Measurements from ENCODE around the gene CR1L.
"Not testable (repeated sequence)": the region's sequence is repeated elsewhere in the genome, so short reads cannot be mapped to it uniquely, and the experiment has no call there.

CR1L gene

DNA sequence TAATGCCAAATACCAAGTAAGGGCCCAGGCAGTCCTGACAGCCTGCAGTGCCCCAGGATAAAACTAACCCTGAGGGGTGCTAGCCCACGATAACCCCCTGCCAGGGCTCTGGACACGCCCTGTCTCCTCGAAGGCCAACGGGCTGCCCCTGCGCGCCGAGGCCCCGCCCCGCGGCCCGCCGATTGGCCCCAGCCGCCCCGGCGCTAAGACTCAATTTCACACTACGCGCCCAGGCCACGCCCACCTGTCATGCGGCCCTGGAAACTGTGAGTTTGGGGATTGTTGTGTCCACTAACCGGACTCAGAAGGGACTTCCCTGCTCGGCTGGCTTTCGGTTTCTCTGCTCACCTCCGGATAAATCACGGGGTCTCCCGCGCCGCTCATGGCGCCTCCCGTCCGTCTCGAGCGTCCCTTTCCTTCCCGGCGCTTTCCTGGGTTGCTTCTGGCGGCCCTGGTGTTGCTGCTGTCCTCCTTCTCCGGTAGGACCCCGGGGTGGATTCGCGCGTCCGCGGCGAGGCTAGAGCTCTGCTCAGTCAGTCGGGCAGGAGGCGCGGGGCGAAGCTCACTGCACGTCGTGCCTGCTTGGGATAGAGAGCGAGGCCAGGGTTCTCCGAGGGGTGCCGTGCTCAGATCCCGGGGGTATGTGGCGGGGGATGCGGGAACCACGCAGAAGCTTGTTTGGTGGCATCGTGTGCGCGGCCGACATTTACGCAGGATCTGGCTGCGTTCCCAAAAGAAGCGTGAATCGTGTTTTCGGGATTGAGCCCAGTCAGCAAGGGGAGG is at the start of gene CR1L:
TSS of gene CR1L (plus strand) at position 282 of the 783 bp plus-strand sequence. CDS start at position 383, 101 bp downstream.
- no peak for DNase-seq (ENCODE audit: low spot score)

DNA sequence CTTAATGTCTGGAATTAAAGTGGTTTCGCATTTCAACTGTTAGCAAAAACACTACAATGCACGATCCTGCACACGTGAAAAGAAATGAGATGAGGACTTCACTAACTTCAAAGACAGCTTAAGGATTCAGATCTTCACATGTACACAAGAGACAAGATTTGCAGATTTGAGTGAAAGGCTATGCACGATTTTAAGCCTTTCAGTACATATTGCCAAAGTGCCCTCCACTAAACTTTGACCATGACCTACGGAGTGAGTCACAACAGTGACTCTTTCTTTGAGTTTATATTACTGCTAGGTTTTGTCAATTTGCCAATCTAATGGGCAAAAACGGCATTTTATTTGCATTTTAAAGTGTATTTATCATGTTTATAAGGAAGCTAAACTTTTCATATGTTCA is 41.2 kb upstream of the CR1L start:
- peak; percentile 37 for DNase-seq (ENCODE audit: low spot score)

DNA sequence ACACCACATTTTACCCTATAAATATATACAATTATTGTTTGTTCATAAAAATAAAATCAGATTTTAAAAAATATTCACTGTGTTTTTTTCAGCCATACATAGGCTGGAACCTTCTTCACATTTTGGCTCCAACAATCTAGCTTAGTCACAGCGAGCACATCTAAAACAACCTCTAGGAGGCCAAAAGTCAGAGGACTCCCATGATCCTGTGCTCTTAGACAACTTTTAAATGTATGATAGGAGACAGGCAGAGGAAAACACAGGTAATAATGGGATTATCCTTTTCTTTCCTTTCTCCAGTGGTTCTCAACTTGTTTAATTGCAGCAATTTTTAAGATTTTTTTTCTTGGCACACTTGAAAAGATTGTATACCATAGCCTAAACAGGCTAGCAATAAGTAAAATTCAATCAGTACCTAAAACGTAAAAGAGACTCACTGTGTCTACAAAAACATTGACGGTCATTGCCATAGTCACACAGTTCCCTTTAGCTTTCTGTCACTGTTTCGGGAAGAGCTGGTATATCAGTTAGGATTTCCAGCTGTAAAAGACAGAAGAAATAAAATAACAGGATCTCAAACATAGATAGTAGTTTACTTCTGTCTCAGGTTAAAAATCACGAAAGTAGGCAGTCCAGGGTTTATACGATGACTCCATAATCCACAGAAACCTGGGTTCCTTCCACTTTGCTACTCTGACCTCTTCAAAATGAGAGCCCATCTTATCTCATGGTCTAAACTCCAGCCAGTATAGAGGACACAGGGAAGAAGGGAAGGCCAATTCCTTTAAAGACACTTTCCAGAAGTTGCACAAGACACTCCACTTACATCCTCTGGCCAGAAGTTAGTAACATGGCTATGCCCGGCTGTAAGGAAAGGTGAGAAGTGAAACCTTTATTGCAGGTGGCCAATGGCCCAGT is 39.2 kb upstream of the CR1L start:
- DNase-seq (ENCODE audit: low spot score) = no peak

DNA sequence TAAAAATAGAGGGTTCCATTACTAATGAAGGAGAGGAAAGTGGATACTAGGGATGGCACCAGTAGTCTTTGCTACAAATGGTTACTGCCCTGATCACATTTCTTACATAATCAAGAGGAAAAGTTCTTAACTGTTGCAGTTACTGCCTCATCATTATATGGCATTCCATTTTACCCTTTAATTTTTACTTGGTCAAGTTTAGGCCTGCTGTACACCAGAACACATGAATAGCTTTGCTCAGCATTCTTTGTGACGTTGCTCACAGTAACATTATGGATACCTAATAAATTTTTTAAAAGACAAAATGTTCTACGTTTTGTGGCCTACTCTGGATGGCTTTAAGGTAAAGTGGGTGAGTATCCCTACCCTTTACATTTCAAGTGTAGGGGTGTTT is 38.6 kb upstream of the CR1L start:
- DNase-seq (ENCODE audit: low spot score) = no peak

DNA sequence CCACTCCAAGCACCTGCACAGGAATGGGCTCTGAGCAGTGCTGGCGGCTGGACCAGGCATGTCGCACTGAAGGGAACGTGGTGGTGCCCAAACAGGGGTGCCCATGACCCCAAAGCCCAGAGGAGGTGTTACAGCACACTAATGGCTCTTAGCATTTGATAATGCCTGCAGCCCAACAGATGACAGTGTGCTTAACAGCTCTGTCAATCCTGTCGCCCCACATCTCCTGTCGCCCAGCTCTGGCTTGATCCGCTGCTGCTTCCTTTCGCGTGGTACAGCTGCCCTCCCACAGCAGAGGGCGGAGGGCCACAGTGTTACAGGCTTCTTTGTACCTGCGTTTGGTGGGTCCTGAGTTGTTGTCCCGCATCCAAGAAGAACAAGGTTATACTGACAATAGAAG is 32.2 kb upstream of the CR1L start:
- no peak for DNase-seq (ENCODE audit: low spot score)

DNA sequence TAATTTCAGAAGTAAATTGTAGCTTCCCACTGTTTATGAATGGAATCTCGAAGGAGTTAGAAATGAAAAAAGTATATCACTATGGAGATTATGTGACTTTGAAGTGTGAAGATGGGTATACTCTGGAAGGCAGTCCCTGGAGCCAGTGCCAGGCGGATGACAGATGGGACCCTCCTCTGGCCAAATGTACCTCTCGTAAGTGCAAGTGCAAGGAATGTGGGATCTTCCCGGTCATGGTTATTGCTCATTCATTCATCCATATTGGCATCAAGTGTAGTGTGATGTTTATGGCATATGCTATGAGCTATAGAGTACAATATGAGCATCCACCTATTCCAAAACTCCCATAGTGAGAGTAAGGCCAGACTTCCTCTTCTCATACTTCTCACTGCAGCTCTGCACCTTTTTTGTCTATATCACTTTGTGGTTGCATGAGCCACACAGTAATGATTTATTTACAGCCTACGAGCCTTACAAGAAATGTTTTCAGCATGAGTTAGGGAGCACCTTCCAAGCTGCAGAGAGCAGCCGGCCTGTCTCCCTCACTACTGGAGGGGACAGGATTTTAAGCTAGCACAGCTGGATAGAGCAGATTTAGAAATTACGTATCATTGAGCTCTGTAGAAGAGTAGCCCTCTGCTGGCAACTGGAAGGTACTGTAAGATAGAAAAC is 24.9 kb upstream of the CR1L start:
- DNase-seq (ENCODE audit: low spot score) = peak; percentile 41

DNA sequence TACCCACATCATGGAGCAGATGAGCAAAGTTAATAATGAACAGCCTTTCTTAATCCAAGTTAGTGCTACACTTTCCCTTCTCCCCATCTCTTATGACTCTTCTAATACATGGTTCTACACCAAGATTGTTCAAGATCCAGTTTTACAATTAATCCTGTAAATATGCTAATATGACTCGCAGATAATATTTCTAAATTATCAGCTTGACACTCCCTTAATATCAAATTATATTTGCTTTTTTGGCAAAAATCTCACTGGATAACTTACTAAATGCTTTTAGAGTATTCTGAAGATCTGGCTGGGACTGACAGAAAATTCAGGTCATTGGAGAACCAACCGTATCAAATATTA is 24.4 kb upstream of the CR1L start:
- no peak for DNase-seq (ENCODE audit: low spot score)

DNA sequence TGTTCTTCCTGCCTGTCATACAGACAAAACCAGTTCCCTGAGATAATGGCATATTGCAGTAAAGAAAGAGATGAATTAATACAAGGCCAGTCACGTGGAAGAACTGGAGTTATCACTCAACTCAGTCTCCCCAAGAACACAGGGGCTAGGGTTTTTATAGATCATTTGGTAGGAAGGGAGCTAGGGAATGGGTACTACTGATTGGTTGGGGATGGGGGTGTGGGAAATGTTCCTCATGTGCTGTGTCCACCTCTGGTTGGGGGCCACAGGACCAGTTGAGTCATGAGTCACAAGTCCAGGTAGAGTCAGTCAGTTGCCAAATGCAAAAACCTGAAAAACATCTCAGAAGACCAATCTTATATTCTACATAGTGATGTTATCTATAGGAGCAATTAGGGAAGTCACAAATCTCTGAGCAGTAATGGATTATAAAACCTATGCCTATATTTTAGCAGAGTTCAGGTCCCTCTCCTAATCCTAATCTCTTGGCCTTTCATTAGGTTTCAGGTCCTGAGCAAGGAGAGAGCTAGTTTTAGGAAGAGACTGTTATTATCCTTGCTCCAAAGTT is 19.3 kb upstream of the CR1L start:
- DNase-seq (ENCODE audit: low spot score) = not testable (repeated sequence)

DNA sequence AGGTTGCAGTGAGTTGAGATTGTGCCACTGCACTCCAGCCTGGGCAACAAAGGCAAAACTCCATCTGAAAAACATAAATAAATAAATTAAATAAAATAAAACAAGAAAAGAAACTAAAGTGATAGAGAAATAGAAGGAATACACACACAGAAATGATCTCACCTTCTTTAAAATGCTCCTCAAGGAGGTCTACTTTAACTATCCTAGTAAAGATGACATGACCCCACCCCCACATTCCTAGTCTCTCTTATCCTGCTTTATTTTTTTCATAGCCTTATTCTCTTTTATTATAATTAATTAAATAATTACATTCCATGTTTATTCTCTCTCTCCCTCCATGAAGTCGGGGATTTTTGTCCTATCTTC is 18.0 kb upstream of the CR1L start:
- no peak for DNase-seq (ENCODE audit: low spot score)

DNA sequence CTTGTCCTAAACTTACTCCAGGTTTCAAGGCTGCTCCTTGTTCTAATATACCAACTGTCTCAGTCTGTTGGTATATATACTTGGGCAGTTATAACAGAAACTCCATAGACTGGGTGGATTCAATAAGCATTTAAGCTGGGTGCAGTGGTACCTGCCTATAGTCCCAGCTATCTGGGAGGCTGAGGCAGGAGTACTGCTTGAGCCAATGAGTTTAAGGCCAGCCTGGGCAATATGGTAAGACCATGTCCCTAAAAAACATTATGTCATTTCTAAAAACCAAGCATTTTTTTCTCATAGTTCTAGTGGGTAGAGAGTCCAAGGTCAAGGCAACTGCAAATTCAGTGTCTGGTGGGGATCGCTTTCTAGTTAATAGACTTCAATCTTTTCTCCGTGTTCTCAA is 17.4 kb upstream of the CR1L start:
- no peak for DNase-seq (ENCODE audit: low spot score)

DNA sequence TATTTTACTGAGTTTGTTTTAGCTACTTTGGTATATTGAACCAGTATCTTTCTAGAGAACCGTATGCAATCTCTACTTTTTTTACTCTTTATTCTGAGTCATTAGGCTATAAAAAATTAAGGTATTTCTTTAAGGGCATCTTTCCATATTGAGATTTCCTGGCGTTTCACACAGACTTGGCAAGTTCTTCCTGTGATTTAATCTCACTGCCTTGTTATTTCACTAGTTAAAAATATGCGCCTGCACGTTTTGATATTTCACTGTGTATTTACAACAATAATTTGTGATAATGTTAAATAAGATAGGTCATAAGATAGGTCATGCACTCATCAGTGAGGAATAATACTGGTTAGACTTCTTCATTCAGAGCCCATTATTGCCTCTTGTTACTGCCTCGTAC is 16.2 kb upstream of the CR1L start:
- DNase-seq (ENCODE audit: low spot score) = no peak

DNA sequence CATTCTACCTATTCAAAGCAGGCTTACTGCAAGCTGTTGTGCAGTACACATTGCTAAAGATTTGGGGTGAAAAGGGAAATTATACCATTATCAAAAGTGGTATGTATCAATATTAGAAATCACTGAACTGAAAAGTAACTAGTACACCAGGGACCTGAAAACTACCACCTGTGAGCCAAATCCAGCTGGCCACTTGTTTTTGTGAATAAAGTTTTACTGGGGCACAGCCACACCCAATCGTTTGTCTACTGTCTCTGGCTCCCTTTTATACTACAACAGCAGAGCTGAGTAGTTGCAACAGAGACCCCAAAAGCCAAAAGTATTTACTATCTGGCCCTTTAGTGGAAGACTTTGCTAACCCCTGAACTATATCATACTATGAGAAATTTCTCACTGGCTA is 13.8 kb upstream of the CR1L start:
- DNase-seq (ENCODE audit: low spot score) = no peak

DNA sequence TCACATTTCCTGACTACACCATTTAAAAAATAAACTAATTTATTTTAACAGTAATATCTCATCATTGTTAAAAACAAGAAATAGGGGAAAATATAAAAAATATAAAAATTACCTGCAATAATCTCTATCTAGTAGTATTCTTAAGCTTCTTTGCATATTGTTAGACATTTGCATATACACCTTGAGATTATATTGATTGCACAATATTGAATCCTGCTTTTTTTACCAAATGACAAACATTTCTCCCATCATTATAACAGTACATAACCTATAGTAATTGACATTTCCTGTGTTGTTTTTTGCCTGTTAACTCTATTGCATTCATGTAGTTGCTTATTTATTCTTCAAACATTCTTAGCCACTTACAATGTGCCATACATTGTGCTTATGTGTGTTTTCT is 11.7 kb upstream of the CR1L start:
- DNase-seq (ENCODE audit: low spot score) = no peak

DNA sequence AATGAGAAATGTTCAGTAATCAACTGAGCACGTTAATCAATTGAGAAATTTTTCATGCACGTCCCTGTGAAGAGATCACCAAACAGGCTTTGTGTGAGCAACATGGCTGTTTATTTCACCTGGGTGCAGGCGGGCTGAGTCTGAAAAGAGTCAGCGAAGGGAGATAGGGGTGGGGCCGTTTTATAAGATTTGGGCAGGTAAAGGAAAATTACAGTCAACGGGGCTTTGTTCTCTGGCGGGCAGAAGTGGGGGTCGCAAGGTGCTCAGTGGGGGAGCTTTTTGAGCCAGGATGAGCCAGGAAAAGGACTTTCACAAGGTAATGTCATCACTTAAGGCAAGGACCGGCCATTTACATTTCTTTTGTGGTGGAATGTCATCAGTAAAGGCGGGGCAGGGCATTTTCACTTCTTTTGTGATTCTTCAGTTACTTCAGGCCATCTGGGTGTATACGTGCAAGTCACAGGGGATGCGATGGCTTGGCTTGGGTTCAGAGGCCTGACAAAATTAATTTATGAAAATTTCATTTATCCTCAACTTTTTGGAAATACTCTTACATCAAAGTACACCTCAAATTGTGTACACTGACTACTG is 11.1 kb upstream of the CR1L start:
- DNase-seq (ENCODE audit: low spot score) = not testable (repeated sequence)

DNA sequence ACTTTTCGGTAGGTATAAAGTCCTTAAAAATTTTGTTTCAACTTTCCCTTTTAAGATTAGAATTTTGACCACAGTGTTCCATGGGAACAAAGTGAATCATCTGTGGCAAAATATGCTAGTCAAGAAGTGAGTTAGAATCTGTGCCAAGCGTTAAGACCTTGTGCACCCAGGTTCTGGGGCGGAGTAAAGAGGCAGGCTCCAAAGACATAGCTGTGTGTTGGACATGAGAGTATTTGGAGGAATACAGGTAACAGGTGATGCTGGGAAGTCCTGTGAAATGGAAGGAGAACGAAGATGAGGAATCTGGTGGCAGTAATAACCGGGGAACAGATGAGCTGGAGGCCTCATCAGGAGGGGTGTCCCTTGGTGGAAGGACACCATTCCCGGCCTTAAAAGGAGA is 10.6 kb upstream of the CR1L start:
- not testable (repeated sequence) for DNase-seq (ENCODE audit: low spot score)

DNA sequence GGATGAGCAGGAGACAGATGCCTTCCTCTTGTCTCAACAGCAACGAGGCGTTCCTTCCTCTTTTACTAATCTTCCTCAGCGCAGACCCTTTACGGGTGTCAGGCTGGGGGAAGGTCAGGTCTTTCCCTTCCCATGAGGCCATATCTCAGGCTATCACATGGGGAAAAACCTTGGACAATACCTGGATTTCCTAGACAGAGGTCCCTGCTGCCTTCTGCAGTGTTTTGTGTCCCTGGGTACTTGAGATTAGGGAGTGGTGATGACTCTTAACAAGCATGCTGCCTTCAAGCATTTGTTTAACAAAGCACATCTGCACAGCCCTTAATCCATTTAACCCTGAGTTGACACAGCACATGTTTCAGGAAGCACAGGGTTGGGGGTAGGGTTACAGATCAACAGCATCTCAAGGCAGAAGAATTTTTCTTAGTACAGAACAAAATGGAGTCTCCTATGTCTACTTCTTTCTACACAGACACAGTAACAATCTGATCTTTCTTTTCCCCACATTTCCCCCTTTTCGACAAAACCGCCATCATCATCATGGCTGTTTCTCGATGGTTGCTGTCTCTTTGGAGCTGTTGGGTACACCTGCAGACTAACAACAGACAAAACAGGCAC is 9.3 kb upstream of the CR1L start:
- DNase-seq (ENCODE audit: low spot score) = not testable (repeated sequence)

DNA sequence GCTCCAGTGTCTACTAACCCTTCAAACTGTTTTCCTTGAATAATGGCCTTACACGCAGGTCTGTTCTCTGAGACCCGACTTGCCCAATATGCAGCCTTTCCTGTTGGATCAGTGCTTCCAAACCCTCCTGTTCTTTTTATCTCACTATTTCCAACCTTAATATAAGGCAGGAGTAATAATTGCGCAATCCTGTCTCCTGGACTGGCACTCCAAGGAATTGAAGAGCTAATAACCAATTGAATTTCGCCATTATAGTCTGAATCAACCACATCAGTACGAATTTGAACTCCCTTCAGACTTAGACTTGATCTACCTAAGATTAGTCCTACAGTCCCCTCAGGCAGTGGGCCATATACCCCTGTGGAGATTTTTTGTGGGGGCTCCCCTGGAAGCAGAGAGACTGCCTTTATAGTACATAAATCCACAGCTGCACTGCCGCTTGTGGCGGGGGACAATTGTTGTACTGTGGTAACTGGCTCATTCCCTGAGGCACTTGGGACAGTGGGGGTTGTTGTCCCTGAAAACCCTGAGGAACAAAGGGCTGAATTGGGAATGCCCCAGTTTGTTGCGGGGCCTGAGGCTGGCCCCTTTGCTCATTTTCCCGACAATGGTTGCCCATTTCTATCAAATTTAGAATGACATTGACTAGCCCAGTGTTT is 6.3 kb upstream of the CR1L start:
- DNase-seq (ENCODE audit: low spot score) = not testable (repeated sequence)

DNA sequence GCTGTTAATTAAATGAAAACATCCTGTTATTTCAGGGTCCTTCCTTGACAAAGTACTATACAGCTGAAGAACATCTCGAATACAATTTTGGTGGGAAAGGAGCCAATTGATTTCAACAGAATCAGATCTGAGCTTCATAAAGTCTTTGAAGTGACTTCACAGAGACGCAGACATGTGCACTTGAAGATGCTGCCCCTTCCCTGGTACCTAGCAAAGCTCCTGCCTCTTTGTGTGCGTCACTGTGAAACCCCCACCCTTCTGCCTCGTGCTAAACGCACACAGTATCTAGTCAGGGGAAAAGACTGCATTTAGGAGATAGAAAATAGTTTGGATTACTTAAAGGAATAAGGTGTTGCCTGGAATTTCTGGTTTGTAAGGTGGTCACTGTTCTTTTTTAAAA is 5.6 kb upstream of the CR1L start:
- not testable (repeated sequence) for DNase-seq (ENCODE audit: low spot score)

DNA sequence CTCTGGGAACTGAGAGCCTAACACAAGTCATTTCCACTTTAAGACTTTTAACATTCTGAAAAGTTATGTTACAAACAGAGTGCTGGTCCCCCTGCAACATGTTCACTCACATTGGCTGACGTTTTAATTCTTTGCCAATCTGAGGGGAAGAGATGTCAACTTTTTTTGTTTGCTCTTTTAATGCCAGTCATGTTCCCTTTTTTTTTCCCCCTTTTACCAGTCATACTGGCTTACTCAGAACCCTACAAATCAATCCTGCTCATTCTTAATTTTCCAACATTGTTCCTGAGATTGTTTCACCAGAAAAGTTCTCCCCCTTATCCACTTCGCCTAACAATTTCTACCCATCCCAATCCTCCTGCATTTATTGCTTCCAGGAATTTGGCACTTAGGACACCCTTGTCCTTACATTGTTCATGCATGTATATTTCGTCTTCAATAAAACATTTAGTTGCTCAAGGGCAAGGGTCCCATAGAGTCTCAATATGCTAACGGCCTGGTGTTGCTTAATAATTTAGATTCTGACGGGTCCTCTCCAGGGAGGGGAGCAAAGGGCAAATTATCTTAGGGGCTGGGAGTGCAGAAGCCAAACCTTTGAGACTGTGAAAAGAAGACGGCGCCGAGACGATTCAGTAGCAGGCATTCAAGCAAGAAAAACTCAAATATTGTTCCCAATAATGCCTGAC is 624 bp upstream of the CR1L start:
- no peak for DNase-seq (ENCODE audit: low spot score)

DNA sequence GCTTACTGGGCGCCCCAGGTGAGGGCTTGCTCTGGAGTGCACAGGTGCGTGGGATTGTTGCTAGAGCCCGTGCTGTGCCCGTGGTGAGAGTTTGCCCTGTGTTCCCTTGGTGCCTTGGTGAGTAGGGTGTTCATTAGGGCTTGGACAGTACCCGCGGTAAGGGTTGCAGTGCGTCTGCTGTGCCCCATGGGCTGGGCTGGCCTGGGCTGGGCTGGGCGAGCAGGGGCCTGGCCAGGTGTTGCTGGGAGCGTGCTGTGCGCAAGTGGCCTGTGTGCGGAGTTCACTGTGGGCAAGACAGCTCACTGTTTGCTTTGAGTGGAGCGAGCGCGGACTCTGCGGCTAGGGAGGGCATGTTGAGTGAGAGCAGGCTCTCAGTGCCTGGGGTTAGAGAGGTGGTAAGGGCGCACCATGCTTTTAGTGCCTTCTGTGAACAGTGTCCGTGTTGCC is 725 bp downstream of the CR1L start:
- no peak for DNase-seq (ENCODE audit: low spot score)
